H9 (cell line): ENCODE results near the gene RAX2. TPM values are rescaled to one million over a fixed set of nuclear protein-coding genes. Genes with fewer than 3 reads are reported as not detected.

ENCODE experiments used
- DNase-seq: peaks from one replicate; pipeline ENCODE4 v3.0.0-alpha.2; 2017
- H2AFZ ChIP-seq: one replicate; pipeline ENCODE4 v1.6.1; 2013; ENCODE audit warnings: mild to moderate bottlenecking, low read length, control low read depth, moderate library complexity
- H2AK5ac ChIP-seq: 2 replicates; pipeline ENCODE4 v1.6.1; 2013; ENCODE audit warnings: low read length, control low read depth, mixed read lengths; ENCODE audit not compliant: insufficient read length
- H2BK120ac ChIP-seq: one replicate; pipeline ENCODE4 v1.6.1; 2013; ENCODE audit warnings: low read depth, mild to moderate bottlenecking, low read length, control low read depth, inconsistent platforms; ENCODE audit not compliant: poor library complexity, severe bottlenecking
- H2BK12ac ChIP-seq: 2 replicates; pipeline ENCODE4 v1.6.1; 2013; ENCODE audit warnings: low read length, control low read depth, mixed read lengths, low read depth; ENCODE audit not compliant: insufficient read length
- H2BK15ac ChIP-seq: 2 replicates; pipeline ENCODE4 v1.6.1; 2013; ENCODE audit warnings: low read depth, low read length, control low read depth
- H2BK20ac ChIP-seq: one replicate; pipeline ENCODE4 v1.6.1; 2013; ENCODE audit warnings: low read depth, mild to moderate bottlenecking, low read length, control low read depth, inconsistent platforms; ENCODE audit not compliant: poor library complexity, severe bottlenecking
- H2BK5ac ChIP-seq: 2 replicates; pipeline ENCODE4 v1.6.1; 2013; ENCODE audit warnings: low read length, control low read depth, mixed read lengths; ENCODE audit not compliant: insufficient read length
- H3K14ac ChIP-seq: 2 replicates; pipeline ENCODE4 v1.6.1; 2013; ENCODE audit warnings: low read length, control low read depth; ENCODE audit not compliant: insufficient read depth
- H3K18ac ChIP-seq: 2 replicates; pipeline ENCODE4 v1.6.1; 2013; ENCODE audit warnings: low read depth, mild to moderate bottlenecking, mixed read lengths, low read length, control low read depth; ENCODE audit not compliant: insufficient read length
- H3K23ac ChIP-seq: 2 replicates; pipeline ENCODE4 v1.6.1; 2013; ENCODE audit warnings: low read length, control low read depth, mixed read lengths, low read depth; ENCODE audit not compliant: insufficient read length
- H3K23me2 ChIP-seq: 2 replicates; pipeline ENCODE4 v1.6.1; 2013; ENCODE audit warnings: low read depth, mild to moderate bottlenecking, mixed read lengths, low read length, control low read depth; ENCODE audit not compliant: insufficient read length, poor library complexity, severe bottlenecking
- H3K27ac ChIP-seq: 2 replicates; pipeline ENCODE4 v1.5.1; 2013; ENCODE audit warnings: low read length, control low read depth, mixed read lengths, low read depth; ENCODE audit not compliant: insufficient read length
- H3K27me3 ChIP-seq: 2 replicates; pipeline ENCODE4 v1.6.1; 2013; ENCODE audit warnings: low read length, control low read depth, inconsistent platforms; ENCODE audit not compliant: insufficient read depth
- H3K4ac ChIP-seq: 2 replicates; pipeline ENCODE4 v1.6.1; 2013; ENCODE audit warnings: low read depth, mild to moderate bottlenecking, control low read depth, inconsistent platforms, low read length, moderate library complexity
- H3K4me1 ChIP-seq: 2 replicates; pipeline ENCODE4 v1.6.1; 2013; ENCODE audit warnings: low read length, control low read depth, inconsistent platforms; ENCODE audit not compliant: insufficient read depth
- H3K4me2 ChIP-seq: 2 replicates; pipeline ENCODE4 v1.6.1; 2013; ENCODE audit warnings: low read length, control low read depth, mixed read lengths; ENCODE audit not compliant: insufficient read length, insufficient read depth
- H3K56ac ChIP-seq: 2 replicates; pipeline ENCODE4 v1.6.1; 2013; ENCODE audit warnings: low read depth, mild to moderate bottlenecking, mixed read lengths, low read length, control low read depth; ENCODE audit not compliant: insufficient read length
- H3K79me1 ChIP-seq: 2 replicates; pipeline ENCODE4 v1.6.1; 2013; ENCODE audit warnings: low read depth, mild to moderate bottlenecking, moderate library complexity, low read length, control low read depth, inconsistent platforms; ENCODE audit not compliant: insufficient read depth, poor library complexity, severe bottlenecking
- H3K79me2 ChIP-seq: 2 replicates; pipeline ENCODE4 v1.6.1; 2013; ENCODE audit warnings: low read length, control low read depth, inconsistent platforms; ENCODE audit not compliant: insufficient read depth
- H3K9ac ChIP-seq: 2 replicates; pipeline ENCODE4 v1.6.1; 2013; ENCODE audit warnings: low read length, control low read depth, mixed read lengths; ENCODE audit not compliant: insufficient read length; ENCODE audit errors: extremely low read depth
- H3K9me3 ChIP-seq: one replicate; pipeline ENCODE4 v1.6.1; 2013; ENCODE audit warnings: low read depth, low read length, inconsistent platforms; ENCODE audit not compliant: control insufficient read depth
- H3T11ph ChIP-seq: one replicate; pipeline ENCODE4 v1.6.1; 2013; ENCODE audit warnings: mild to moderate bottlenecking, low read length, control low read depth, inconsistent platforms
- H4K20me1 ChIP-seq: one replicate; pipeline ENCODE4 v1.6.1; 2013; ENCODE audit not compliant: control insufficient read depth, insufficient read length, insufficient read depth
- H4K5ac ChIP-seq: 2 replicates; pipeline ENCODE4 v1.6.1; 2013; ENCODE audit warnings: low read depth, mild to moderate bottlenecking, mixed read lengths, low read length, control low read depth; ENCODE audit not compliant: insufficient read length
- H4K8ac ChIP-seq: replicated peaks from 2 replicates; pipeline ENCODE4 v1.6.1; 2013; ENCODE audit warnings: low read length, control low read depth, mixed read lengths, low read depth; ENCODE audit not compliant: insufficient read length
- H4K91ac ChIP-seq: 2 replicates; pipeline ENCODE4 v1.6.1; 2013; ENCODE audit warnings: low read depth, mild to moderate bottlenecking, moderate library complexity, mixed read lengths, low read length, control low read depth; ENCODE audit not compliant: insufficient read length
- H3K27ac Mint-ChIP-seq, 3 experiments: 2 replicates in 2 of 3; 3 replicates in 1 of 3; pipeline ENCODE4 v1.8.0; 2020 to 2021; ENCODE audit warnings: mixed read lengths in 3 of 3, mild to moderate bottlenecking in 1 of 3, moderate library complexity in 1 of 3
- H3K27me3 Mint-ChIP-seq: 2 replicates; pipeline ENCODE4 v1.8.0; 2021; ENCODE audit warnings: low read depth, mild to moderate bottlenecking, moderate library complexity, mixed read lengths
- H3K36me3 Mint-ChIP-seq, 3 experiments: 2 replicates in 2 of 3; 3 replicates in 1 of 3; pipeline ENCODE4 v1.8.0; 2020 to 2021; ENCODE audit warnings: low read depth in 3 of 3, mixed read lengths in 3 of 3; ENCODE audit not compliant: insufficient read depth in 1 of 3
- H3K4me1 Mint-ChIP-seq, 2 experiments: 2 replicates each; pipeline ENCODE4 v1.8.0; 2020; ENCODE audit warnings: mixed read lengths in 2 of 2
- H3K4me3 Mint-ChIP-seq, 2 experiments: 2 replicates in 1 of 2; 3 replicates in 1 of 2; pipeline ENCODE4 v1.8.0; 2020 to 2021; ENCODE audit warnings: mild to moderate bottlenecking in 2 of 2, mixed read lengths in 2 of 2, moderate library complexity in 1 of 2
- H3K9me3 Mint-ChIP-seq, 2 experiments: 2 replicates in 1 of 2; 3 replicates in 1 of 2; pipeline ENCODE4 v1.8.0; 2020; ENCODE audit warnings: mild to moderate bottlenecking in 2 of 2, mixed read lengths in 2 of 2, moderate library complexity in 1 of 2
- WGBS: extraction: QIAGEN DNeasy Blood & Tissue Kit; methylation state at CpG from one replicate; pipeline ENCODE4 v1.1.7; 2013; ENCODE audit warnings: missing lambda C conversion rate, low lambda C conversion rate, mixed read lengths; ENCODE audit not compliant: insufficient read length; ENCODE audit errors: extremely low coverage; 5-methylcytosine and 5-hydroxymethylcytosine counted together
- total RNA-seq: library from RNA; stranded (reverse); gene quantifications from 2 replicates; pipeline ENCODE4 v1.2.1, GENCODE V29; 2021
- TF ChIP-seq, protein P1 (sequence below): fragments of 200-600 bp; sonication (generic); conservative IDR thresholded peaks from 3 replicates; pipeline ENCODE4 v1.8.0; 2021; ENCODE audit warnings: antibody characterized with exemption, mild to moderate bottlenecking

RAX2 gene
- total RNA-seq, 1 experiment from 2014 or later = not detected

DNA sequence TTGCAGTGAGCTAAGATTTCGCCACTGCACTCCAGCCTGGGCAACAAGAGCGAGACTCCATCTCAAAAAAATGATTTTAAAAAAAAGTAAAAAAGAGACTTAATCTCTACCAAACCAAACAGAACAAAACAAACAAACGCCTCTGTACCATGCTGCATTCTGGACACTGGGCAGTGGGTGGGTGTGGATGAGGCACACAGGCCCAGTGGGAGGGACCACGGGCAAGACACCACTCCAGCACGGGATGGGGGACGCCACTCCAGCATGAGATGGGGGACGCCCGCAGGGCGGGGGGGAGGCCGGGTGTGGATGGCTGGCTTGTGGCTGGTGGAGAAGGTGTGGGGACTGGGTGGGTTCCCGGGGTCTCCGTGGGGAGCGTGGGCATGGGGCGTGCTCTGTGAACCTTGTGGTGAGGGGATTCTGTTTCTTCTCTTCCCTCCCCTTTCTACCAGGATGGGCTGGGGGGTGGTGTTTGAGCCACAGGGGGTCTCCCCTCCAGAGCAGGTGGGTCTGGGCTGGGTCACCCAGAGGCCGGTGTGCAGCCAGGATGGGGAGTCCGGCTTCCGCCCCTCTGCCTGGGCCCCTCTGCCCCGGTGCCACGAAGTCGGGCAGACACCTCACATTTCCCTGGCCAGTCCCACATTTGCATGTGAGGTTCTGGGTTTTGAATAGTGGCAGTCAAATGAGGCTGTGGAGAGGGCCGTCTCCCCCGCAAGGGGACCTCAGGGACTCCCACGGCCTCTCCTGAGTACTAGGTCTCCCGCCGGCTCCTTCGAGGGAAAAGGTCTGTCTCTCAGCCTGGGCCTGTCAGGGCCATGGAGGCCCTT lies 38.1 kb upstream of the RAX2 start:
- H3K27ac Mint-ChIP-seq = no peak overlapping the region

More for the DNA sequence above, 38.1 kb upstream of the RAX2 start:
- Histone ChIP-seq H3K9ac (no peak overlapping the region), H2AFZ (no peak overlapping the region), H3K79me2 (no peaks in the 10 kb centered on the region), H4K5ac (no peak overlapping the region), H3K14ac (no peak overlapping the region), H3K4me1 (no peaks in the 10 kb centered on the region), H2AK5ac (no peak overlapping the region), H4K91ac (no peak overlapping the region), H3K4ac (no peak overlapping the region), H2BK15ac (no peak overlapping the region), H2BK120ac (no peak overlapping the region), H4K8ac (no peak overlapping the region), H4K20me1 (peaks cover 2% of the 10 kb centered on the region), H3K18ac (no peak overlapping the region), H3T11ph (no peak overlapping the region), H3K23ac (no peak overlapping the region), H3K56ac (no peak overlapping the region), H3K9me3 (no peaks in the 10 kb centered on the region), H3K79me1 (no peaks in the 10 kb centered on the region), H2BK12ac (no peak overlapping the region), H3K27ac (no peak overlapping the region), H3K23me2 (no peaks in the 10 kb centered on the region), H2BK20ac (no peak overlapping the region), H3K27me3 (no peaks in the 10 kb centered on the region), H3K4me2 (no peak overlapping the region), H2BK5ac (no peak overlapping the region)
- no peaks in the 10 kb centered on the region for H3K4me1 Mint-ChIP-seq
- no peak for DNase-seq
- no peak overlapping the region for H3K4me3 Mint-ChIP-seq
- WGBS = no CpG with 5 or more reads among the region's 26 CpGs
- no peaks in the 10 kb centered on the region for H3K27me3 Mint-ChIP-seq
- TF ChIP-seq, protein P1, sequence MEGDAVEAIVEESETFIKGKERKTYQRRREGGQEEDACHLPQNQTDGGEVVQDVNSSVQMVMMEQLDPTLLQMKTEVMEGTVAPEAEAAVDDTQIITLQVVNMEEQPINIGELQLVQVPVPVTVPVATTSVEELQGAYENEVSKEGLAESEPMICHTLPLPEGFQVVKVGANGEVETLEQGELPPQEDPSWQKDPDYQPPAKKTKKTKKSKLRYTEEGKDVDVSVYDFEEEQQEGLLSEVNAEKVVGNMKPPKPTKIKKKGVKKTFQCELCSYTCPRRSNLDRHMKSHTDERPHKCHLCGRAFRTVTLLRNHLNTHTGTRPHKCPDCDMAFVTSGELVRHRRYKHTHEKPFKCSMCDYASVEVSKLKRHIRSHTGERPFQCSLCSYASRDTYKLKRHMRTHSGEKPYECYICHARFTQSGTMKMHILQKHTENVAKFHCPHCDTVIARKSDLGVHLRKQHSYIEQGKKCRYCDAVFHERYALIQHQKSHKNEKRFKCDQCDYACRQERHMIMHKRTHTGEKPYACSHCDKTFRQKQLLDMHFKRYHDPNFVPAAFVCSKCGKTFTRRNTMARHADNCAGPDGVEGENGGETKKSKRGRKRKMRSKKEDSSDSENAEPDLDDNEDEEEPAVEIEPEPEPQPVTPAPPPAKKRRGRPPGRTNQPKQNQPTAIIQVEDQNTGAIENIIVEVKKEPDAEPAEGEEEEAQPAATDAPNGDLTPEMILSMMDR = no peak
- no peaks in the 10 kb centered on the region for H3K36me3 Mint-ChIP-seq
- peaks cover 0 to 6% of the 10 kb centered on the region in 2 experiments; a peak in 2 of 5 replicates for H3K9me3 Mint-ChIP-seq
